Panc1 (cell line): ENCODE results near the gene RPS19BP1.

Experiments used
- CTCF ChIP-seq: fragments of 450-650 bp; IDR thresholded peaks from 2 replicates; pipeline ENCODE4 v1.5.1; 2017; ENCODE audit warnings: mild to moderate bottlenecking
- POLR2AphosphoS5 ChIP-seq: IDR thresholded peaks from 2 replicates; pipeline ENCODE4 v1.6.1; 2012; ENCODE audit warnings: mild to moderate bottlenecking, low read depth, low read length, moderate library complexity
- SIN3A ChIP-seq: IDR thresholded peaks from 2 replicates; pipeline ENCODE4 v1.6.1; 2012; ENCODE audit warnings: low read depth, mild to moderate bottlenecking, low read length, moderate library complexity, borderline replicate concordance; ENCODE audit not compliant: insufficient read depth

DNA sequence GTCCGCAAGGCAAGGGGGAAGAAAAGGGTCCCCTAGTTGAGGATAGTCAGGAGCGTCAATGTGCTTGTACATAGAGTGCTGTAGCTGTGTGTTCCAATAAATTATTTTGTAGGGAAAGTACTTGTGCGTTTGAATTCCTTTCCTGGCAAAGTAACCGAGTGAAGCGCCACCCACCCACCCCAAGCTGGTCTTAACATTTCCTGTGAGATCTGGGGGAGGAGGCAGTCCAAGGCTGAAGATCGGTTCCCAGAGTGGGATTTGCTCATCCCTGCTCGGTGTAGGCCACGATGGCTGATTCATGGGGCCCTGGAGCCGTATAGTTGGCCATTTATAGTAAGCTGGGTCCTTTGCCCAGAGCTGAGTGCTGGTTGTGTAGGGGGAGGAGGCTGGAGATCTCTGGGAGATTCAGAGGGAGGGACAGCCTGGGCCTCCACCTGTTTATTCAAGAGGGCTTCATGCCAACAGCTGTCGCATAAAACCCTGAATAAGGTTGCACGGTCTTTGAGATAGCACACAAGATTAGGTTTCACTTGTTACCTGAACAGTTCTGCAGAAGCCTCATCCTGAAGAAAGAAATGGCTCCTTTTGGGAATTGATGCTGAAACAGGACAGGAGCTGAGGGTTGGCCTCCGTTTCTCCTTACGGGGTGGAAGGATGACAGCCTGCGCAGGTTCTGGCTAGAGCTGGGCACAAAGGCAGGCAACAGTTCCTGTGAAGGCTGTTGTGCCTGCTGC lies 9.8 kb downstream of the RPS19BP1 start:
- TF ChIP-seq POLR2AphosphoS5 (peak; percentile 96), CTCF (no peak), SIN3A (0 out of 2 replicates have a peak, but pooled peaks have one; percentile 30)
